Gastrocnemius medialis (tissue), 4 donors: ENCODE data around the gene MINDY3.

Experiments used
- POLR2A ChIP-seq, 2 donors: fragments of 450-650 bp; IDR thresholded peaks; one replicate each; pipeline ENCODE4 v1.6.1; 2017; ENCODE audit warnings: antibody characterized with exemption in 2 of 2, mild to moderate bottlenecking in 2 of 2, moderate library complexity in 2 of 2
- TF ChIP-seq, protein P1 (sequence below), 5 experiments: fragments of 450-650 bp in 3 of 5; fragments of 200-600 bp in 2 of 5; sonication (generic) in 2 of 5; IDR thresholded peaks in 4 of 5; conservative IDR thresholded peaks in 1 of 5; 1 replicate in 4 of 5; 2 replicates in 1 of 5; pipeline ENCODE4 v1.5.1; 2016 to 2019; ENCODE audit warnings: antibody characterized with exemption in 5 of 5, mild to moderate bottlenecking in 3 of 5, moderate library complexity in 3 of 5

GRCh38 chr10:15775513-15775912 is 84.8 kb downstream of the MINDY3 start:
- TF ChIP-seq, protein P1, sequence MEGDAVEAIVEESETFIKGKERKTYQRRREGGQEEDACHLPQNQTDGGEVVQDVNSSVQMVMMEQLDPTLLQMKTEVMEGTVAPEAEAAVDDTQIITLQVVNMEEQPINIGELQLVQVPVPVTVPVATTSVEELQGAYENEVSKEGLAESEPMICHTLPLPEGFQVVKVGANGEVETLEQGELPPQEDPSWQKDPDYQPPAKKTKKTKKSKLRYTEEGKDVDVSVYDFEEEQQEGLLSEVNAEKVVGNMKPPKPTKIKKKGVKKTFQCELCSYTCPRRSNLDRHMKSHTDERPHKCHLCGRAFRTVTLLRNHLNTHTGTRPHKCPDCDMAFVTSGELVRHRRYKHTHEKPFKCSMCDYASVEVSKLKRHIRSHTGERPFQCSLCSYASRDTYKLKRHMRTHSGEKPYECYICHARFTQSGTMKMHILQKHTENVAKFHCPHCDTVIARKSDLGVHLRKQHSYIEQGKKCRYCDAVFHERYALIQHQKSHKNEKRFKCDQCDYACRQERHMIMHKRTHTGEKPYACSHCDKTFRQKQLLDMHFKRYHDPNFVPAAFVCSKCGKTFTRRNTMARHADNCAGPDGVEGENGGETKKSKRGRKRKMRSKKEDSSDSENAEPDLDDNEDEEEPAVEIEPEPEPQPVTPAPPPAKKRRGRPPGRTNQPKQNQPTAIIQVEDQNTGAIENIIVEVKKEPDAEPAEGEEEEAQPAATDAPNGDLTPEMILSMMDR (IDR thresholded peaks at IDR 0.05 in 4 of 5, conservative IDR thresholded peaks at IDR 0.05 in 1 of 5) = no peak
- TF ChIP-seq POLR2A (IDR thresholded peaks at IDR 0.05) = no peak
